ENCODE data around the gene OR8K5. TPM values are rescaled to one million over a fixed set of nuclear protein-coding genes. Genes with fewer than 3 reads are reported as not detected.
"Not testable (repeated sequence)": the region's sequence is repeated elsewhere in the genome, so short reads cannot be mapped to it uniquely, and the experiment has no call there.

Gene OR8K5
- total RNA-seq, 2 donors from 2014 or later = not detected

- TF ChIP-seq CTCF (IDR thresholded peaks at IDR 0.05) = no peak
- H3K4me3 ChIP-seq = no peak within 1 kb of the TSS
These were observed 16.2 kb upstream of the OR8K5 start, which contains the start of gene OR5J2 for GRCh38 chr11:56176318-56176717. Gene OR5J2 (plus strand): TSS chr11:56176618. CDS start chr11:56176618, 0 bp downstream.

GRCh38 chr11:56172256-56172830, 12.2 kb upstream of the OR8K5 start:
- Histone ChIP-seq H3K36me3 (no peaks in the 10 kb centered on the region), H3K27ac (no peak overlapping the region), H3K9me3 (peaks cover 0 to 3% of the 10 kb centered on the region in 2 donors), H3K4me3 (no peak overlapping the region), H3K27me3 (no peaks in the 10 kb centered on the region), H3K4me1 (no peaks in the 10 kb centered on the region)
- no peak for DNase-seq (ENCODE audit: low spot score)
- TF ChIP-seq CTCF (IDR thresholded peaks at IDR 0.05) = no peak

More at GRCh38 chr11:56176318-56176717, 16.2 kb upstream of the OR8K5 start, which contains the start of gene OR5J2:
- Histone ChIP-seq H3K36me3 (no peaks in the 10 kb centered on the region), H3K9me3 (peaks cover 0 to 27% of the 10 kb centered on the region in 2 donors), H3K27ac (no peak within 1 kb of the TSS), H3K27me3 (no peaks in the 10 kb centered on the region), H3K4me1 (no peaks in the 10 kb centered on the region)
- no peak for DNase-seq (ENCODE audit: low spot score)

GRCh38 chr11:56163804-56164203, 3.7 kb upstream of the OR8K5 start:
- no peaks in the 10 kb centered on the region for H3K36me3 ChIP-seq
- no peaks in the 10 kb centered on the region for H3K4me1 ChIP-seq
- no peaks in the 10 kb centered on the region for H3K27me3 ChIP-seq
- TF ChIP-seq CTCF (IDR thresholded peaks at IDR 0.05) = no peak
- DNase-seq (ENCODE audit: low spot score) = no peak
- H3K4me3 ChIP-seq = no peak overlapping the region
- H3K27ac ChIP-seq = no peak overlapping the region
- H3K9me3 ChIP-seq = no peaks in the 10 kb centered on the region

GRCh38 chr11:56152333-56152732, 7.8 kb downstream of the OR8K5 start:
- no peak overlapping the region for H3K4me3 ChIP-seq
- no peaks in the 10 kb centered on the region for H3K27me3 ChIP-seq
- no peak for TF ChIP-seq CTCF (IDR thresholded peaks at IDR 0.05)
- no peak for DNase-seq (ENCODE audit: low spot score)
- no peak overlapping the region for H3K27ac ChIP-seq
- H3K9me3 ChIP-seq = peaks cover 0 to 12% of the 10 kb centered on the region in 2 donors
- no peaks in the 10 kb centered on the region for H3K4me1 ChIP-seq
- H3K36me3 ChIP-seq = no peaks in the 10 kb centered on the region

- no peak overlapping the region for H3K4me3 ChIP-seq
- H3K27me3 ChIP-seq = no peaks in the 10 kb centered on the region
- no peak for DNase-seq (ENCODE audit: low spot score)
- peaks cover 0 to 12% of the 10 kb centered on the region in 2 donors for H3K9me3 ChIP-seq
- TF ChIP-seq CTCF (IDR thresholded peaks at IDR 0.05) = no peak
- no peaks in the 10 kb centered on the region for H3K4me1 ChIP-seq
- H3K27ac ChIP-seq = no peak overlapping the region
- H3K36me3 ChIP-seq = no peaks in the 10 kb centered on the region
These were observed 8.7 kb downstream of the OR8K5 start for GRCh38 chr11:56151376-56151775.

GRCh38 chr11:56143681-56144080, 16.4 kb downstream of the OR8K5 start:
- H3K27ac ChIP-seq; H3K4me3 ChIP-seq; H3K27me3 ChIP-seq; DNase-seq (ENCODE audit: low spot score); H3K4me1 ChIP-seq; H3K36me3 ChIP-seq; H3K9me3 ChIP-seq: not testable (repeated sequence)
